B cell (primary cell): ENCODE results near the gene CCDC182. TPM values are rescaled to one million over a fixed set of nuclear protein-coding genes. Genes with fewer than 3 reads are reported as not detected.

ENCODE experiments used
- ATAC-seq: fragments of 200-7000 bp; cut with Tn5 transposase; one replicate; pipeline ENCODE4 v1.10.0; 2021; ENCODE audit warnings: low read depth, mild to moderate bottlenecking, moderate number of reproducible peaks, moderate library complexity
- CTCF ChIA-PET: fragments of 350-600 bp; sonication (Branson Sonifier 250); formaldehyde crosslinking; loops from one replicate; lab custom pipeline; 2021; ENCODE audit warnings: antibody characterized with exemption, inconsistent platforms; lab: Charles Lee
- POLR2A ChIA-PET: fragments of 350-600 bp; sonication (Branson Sonifier 250); formaldehyde crosslinking; loops from one replicate; lab custom pipeline; 2021; ENCODE audit warnings: antibody characterized with exemption; lab: Charles Lee
- DNase-seq: peaks from one replicate; pipeline ENCODE4 v3.0.0; 2013
- H2AFZ ChIP-seq: 2 replicates; pipeline ENCODE4 v1.6.1; 2012; ENCODE audit warnings: mild to moderate bottlenecking, low read depth, low read length; ENCODE audit not compliant: insufficient read depth, poor library complexity, severe bottlenecking
- H3K27ac ChIP-seq, 2 donors: 1 replicate in 1 of 2; 2 replicates in 1 of 2; pipeline ENCODE4 v1.5.1; 2012 to 2013; ENCODE audit warnings: low read length in 2 of 2, mild to moderate bottlenecking in 2 of 2, moderate library complexity in 1 of 2
- H3K27me3 ChIP-seq, 4 experiments: fragments of 200-600 bp in 1 of 4; sonication (generic) in 1 of 4; replicated peaks in 1 of 4; 1 replicate in 2 of 4; 2 replicates in 2 of 4; pipeline versions ENCODE4 v1.6.1 to v1.7.0; 2013 to 2016; ENCODE audit warnings: low read length in 3 of 4, mild to moderate bottlenecking in 2 of 4, mixed read lengths in 1 of 4, moderate library complexity in 1 of 4; ENCODE audit not compliant: insufficient read depth in 4 of 4, control insufficient read depth in 3 of 4; ENCODE audit errors: control extremely low read depth in 1 of 4
- H3K36me3 ChIP-seq, 2 experiments: replicated peaks in 1 of 2; 1 replicate in 1 of 2; 2 replicates in 1 of 2; pipeline versions ENCODE4 v1.6.1 to v1.7.1; 2013; ENCODE audit warnings: low read length in 1 of 2; ENCODE audit not compliant: insufficient read depth in 2 of 2, control insufficient read depth in 1 of 2; ENCODE audit errors: control extremely low read depth in 1 of 2, extremely low read depth in 1 of 2
- H3K4me1 ChIP-seq, 2 donors: fragments of 200-600 bp in 1 of 2; sonication (generic) in 1 of 2; 1 replicate in 1 of 2; 2 replicates in 1 of 2; pipeline versions ENCODE4 v1.5.1 to v1.6.1; 2013 to 2017; ENCODE audit warnings: low read length in 2 of 2; ENCODE audit not compliant: control insufficient read depth in 2 of 2, insufficient read depth in 2 of 2
- H3K4me2 ChIP-seq: replicated peaks from 2 replicates; pipeline ENCODE3; 2012; ENCODE audit warnings: mild to moderate bottlenecking, low read depth, low read length; ENCODE audit not compliant: poor library complexity, severe bottlenecking
- H3K4me3 ChIP-seq, 5 experiments: fragments of 200-600 bp in 1 of 5; sonication (generic) in 1 of 5; 1 replicate in 3 of 5; 2 replicates in 2 of 5; pipeline versions ENCODE4 v1.5.1 to v1.7.0; 2011 to 2016; ENCODE audit warnings: low read length in 4 of 5, mild to moderate bottlenecking in 4 of 5, low read depth in 2 of 5, control low read depth in 1 of 5, moderate library complexity in 1 of 5; ENCODE audit not compliant: insufficient read depth in 1 of 5; ENCODE audit errors: control extremely low read depth in 1 of 5, extremely low read depth in 1 of 5
- H3K79me2 ChIP-seq: fragments of 200-600 bp; sonication (generic); one replicate; pipeline ENCODE4 v1.6.0; 2016; ENCODE audit warnings: low read length; ENCODE audit not compliant: control insufficient read depth, insufficient read depth
- H3K9ac ChIP-seq: fragments of 200-600 bp; sonication (generic); 2 replicates; pipeline ENCODE4 v1.6.1; 2017; ENCODE audit warnings: mild to moderate bottlenecking, low read length, moderate library complexity
- H3K9me3 ChIP-seq, 3 donors: one replicate each; pipeline versions ENCODE4 v1.6.1 to v1.7.1; 2013; ENCODE audit warnings: low read length in 2 of 3; ENCODE audit not compliant: control insufficient read depth in 2 of 3, insufficient read depth in 1 of 3; ENCODE audit errors: control extremely low read depth in 1 of 3
- H4K20me1 ChIP-seq: 2 replicates; pipeline ENCODE4 v1.6.0; 2012; ENCODE audit warnings: mild to moderate bottlenecking, low read length; ENCODE audit not compliant: insufficient read depth, control insufficient read depth, poor library complexity, severe bottlenecking
- H3K27ac Mint-ChIP-seq: one replicate; pipeline ENCODE4 v1.8.0; 2021; ENCODE audit warnings: mixed read lengths
- H3K27me3 Mint-ChIP-seq: one replicate; pipeline ENCODE4 v1.8.0; 2021; ENCODE audit warnings: mixed read lengths
- H3K4me1 Mint-ChIP-seq: one replicate; pipeline ENCODE4 v1.8.0; 2021; ENCODE audit warnings: mixed read lengths
- H3K4me3 Mint-ChIP-seq: one replicate; pipeline ENCODE4 v1.8.0; 2021; ENCODE audit warnings: mixed read lengths
- H3K9me3 Mint-ChIP-seq: one replicate; pipeline ENCODE4 v1.8.0; 2022; ENCODE audit warnings: mixed read lengths; ENCODE audit not compliant: insufficient read depth
- EZH2 ChIP-seq: IDR thresholded peaks from 2 replicates; pipeline ENCODE4 v1.6.1; 2012; ENCODE audit warnings: borderline replicate concordance, low read depth, mild to moderate bottlenecking, moderate library complexity, low read length; ENCODE audit not compliant: insufficient read depth, poor library complexity, severe bottlenecking
- WGBS: methylation state at CpG from one replicate; pipeline ENCODE4 v1.1.5; 2013; ENCODE audit warnings: missing lambda C conversion rate; ENCODE audit not compliant: insufficient coverage; 5-methylcytosine and 5-hydroxymethylcytosine counted together
- intact Hi-C: fragments of 100-400 bp; cut with micrococcal nuclease; formaldehyde crosslinking; loops from one replicate; pipeline ENCODE4 v1.10.0; 2022
- polyA plus RNA-seq: library from polyadenylated mRNA; depleted of rRNA; stranded (reverse); fragments of >200 nt; gene quantifications from 2 replicates; pipeline ENCODE4 v1.2.3, GENCODE V29; 2012
- total RNA-seq, 2 donors: library from RNA; stranded (reverse); fragments of 120-200 nt in 1 of 2; gene quantifications; 1 replicate in 1 of 2; 2 replicates in 1 of 2; pipeline versions ENCODE4 v1.2.3 to v1.2.4, GENCODE V29; 2013 to 2022
- TF ChIP-seq, protein P1 (sequence below): fragments of 200-600 bp; IDR thresholded peaks from one replicate; pipeline ENCODE4 v1.8.0; 2022; ENCODE audit warnings: antibody characterized with exemption, mild to moderate bottlenecking

Gene CCDC182
- total and polyA plus RNA-seq, 2 donors (not counting 1 experiment from before 2014, with no cell fraction given), result not detected

DNA sequence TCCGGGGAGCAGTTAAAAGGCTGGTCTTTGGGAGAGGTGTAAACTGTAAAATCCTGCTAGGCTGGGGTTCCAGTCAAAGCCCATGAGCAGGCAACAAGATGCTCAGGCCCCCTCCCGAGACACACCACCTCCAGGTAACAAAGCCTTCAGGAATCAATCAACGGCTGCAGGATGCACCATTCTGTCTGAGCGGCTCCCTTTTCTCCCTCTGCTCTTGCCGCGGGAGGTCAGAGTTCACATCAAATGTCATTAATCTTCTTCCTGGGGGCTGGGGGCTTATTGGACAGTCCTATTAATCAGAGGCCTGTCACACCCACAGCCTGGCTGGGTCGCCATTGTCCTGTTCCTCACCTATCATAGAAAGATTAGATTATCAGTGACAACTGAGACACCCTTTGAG lies 11.9 kb upstream of the CCDC182 start:
- Histone ChIP-seq H3K9ac (no peak overlapping the region), H3K4me1 (no peaks in the 10 kb centered on the region), H3K36me3 (no peaks in the 10 kb centered on the region), H3K27me3 (no peaks in the 10 kb centered on the region), H2AFZ (no peak overlapping the region), H3K4me2 (no peak overlapping the region), H3K4me3 (no peak overlapping the region), H3K27ac (no peak overlapping the region), H3K79me2 (no peaks in the 10 kb centered on the region), H3K9me3 (no peaks in the 10 kb centered on the region), H4K20me1 (no peaks in the 10 kb centered on the region)
- Mint-ChIP-seq H3K4me3 (no peak overlapping the region), H3K27ac (no peak overlapping the region), H3K4me1 (no peaks in the 10 kb centered on the region), H3K9me3 (no peaks in the 10 kb centered on the region), H3K27me3 (peaks cover 10% of the 10 kb centered on the region)
- CTCF ChIA-PET, result interaction anchor here (0.6 to 0.9 kb wide), 2 partner anchors 367 to 514 kb away, joined by 3 read pairs; no protein-coding TSS in a partner anchor
- no peak for TF ChIP-seq EZH2
- TF ChIP-seq, protein P1, sequence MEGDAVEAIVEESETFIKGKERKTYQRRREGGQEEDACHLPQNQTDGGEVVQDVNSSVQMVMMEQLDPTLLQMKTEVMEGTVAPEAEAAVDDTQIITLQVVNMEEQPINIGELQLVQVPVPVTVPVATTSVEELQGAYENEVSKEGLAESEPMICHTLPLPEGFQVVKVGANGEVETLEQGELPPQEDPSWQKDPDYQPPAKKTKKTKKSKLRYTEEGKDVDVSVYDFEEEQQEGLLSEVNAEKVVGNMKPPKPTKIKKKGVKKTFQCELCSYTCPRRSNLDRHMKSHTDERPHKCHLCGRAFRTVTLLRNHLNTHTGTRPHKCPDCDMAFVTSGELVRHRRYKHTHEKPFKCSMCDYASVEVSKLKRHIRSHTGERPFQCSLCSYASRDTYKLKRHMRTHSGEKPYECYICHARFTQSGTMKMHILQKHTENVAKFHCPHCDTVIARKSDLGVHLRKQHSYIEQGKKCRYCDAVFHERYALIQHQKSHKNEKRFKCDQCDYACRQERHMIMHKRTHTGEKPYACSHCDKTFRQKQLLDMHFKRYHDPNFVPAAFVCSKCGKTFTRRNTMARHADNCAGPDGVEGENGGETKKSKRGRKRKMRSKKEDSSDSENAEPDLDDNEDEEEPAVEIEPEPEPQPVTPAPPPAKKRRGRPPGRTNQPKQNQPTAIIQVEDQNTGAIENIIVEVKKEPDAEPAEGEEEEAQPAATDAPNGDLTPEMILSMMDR, result no peak
- POLR2A ChIA-PET, result no interaction called here
- ATAC-seq (no peak), DNase-seq (no peak)
- intact Hi-C loops, result no loop called here
- 89% methylated on average over 6 of the region's 7 CpGs for WGBS

DNA sequence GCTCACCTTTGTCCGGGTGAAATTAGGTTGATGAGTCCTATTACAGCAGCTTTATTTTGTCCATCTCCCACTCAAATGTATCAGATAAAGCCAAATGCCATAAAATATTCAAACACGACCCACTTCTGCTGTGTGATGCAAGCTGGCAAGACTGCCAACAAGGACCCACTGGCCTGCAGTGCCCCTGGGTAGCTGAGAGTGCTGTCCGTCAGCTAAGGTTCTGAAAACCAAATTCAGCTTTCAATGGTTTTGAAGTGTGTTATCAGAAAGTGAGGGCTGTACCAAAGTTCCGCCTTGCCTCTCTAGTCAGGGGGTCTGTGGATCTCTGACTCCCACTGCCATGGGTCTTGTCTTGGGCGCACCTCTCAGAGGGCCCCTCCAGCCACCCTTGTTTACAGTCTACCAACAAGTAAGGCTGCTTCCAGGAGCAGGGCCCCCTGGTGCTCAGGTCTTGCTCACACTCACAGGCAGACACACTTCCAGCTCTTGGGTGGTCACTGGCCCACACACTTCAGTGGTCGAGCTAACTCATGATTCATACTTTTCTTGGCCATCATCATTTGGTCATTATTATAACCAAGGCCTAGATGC lies 10.5 kb upstream of the CCDC182 start:
- Mint-ChIP-seq H3K4me3 (no peak overlapping the region), H3K4me1 (no peaks in the 10 kb centered on the region), H3K9me3 (no peaks in the 10 kb centered on the region), H3K27ac (no peak overlapping the region), H3K27me3 (peaks cover 5% of the 10 kb centered on the region)
- POLR2A ChIA-PET, result no interaction called here
- ATAC-seq, result no peak
- no peaks in the 10 kb centered on the region for H4K20me1 ChIP-seq
- TF ChIP-seq EZH2, result no peak
- TF ChIP-seq, protein P1, result no peak
- no peak overlapping the region for H2AFZ ChIP-seq
- no peaks in the 10 kb centered on the region for H3K36me3 ChIP-seq
- H3K9ac ChIP-seq, result no peak overlapping the region
- H3K4me1 ChIP-seq, result no peaks in the 10 kb centered on the region
- WGBS, result 98% methylated on average over 4 of the region's 6 CpGs
- no peaks in the 10 kb centered on the region for H3K79me2 ChIP-seq
- H3K4me2 ChIP-seq, result no peak overlapping the region
- CTCF ChIA-PET, result interaction anchor here (0.9 to 1.5 kb wide), 3 partner anchors 8 to 512 kb away, joined by 3 to 5 read pairs (median 4); no protein-coding TSS in a partner anchor
- no peaks in the 10 kb centered on the region for H3K9me3 ChIP-seq
- H3K27me3 ChIP-seq, result no peaks in the 10 kb centered on the region
- intact Hi-C loops, result no loop called here
- no peak for DNase-seq
- no peak overlapping the region for H3K27ac ChIP-seq
- no peak overlapping the region for H3K4me3 ChIP-seq
